Stimulated activated CD4-positive, alpha-beta T cell treated with anti-CD3 and anti-CD28 coated beads, Interleukin-2, amount 100 ng/mL, for 4 hours (primary cell): Measurements from ENCODE around the gene UBE4B.

ENCODE experiments used
- DNase-seq: peaks from one replicate; pipeline ENCODE4 v3.0.0-alpha.2; 2020; ENCODE audit warnings: low read depth

The UBE4B gene

DNA sequence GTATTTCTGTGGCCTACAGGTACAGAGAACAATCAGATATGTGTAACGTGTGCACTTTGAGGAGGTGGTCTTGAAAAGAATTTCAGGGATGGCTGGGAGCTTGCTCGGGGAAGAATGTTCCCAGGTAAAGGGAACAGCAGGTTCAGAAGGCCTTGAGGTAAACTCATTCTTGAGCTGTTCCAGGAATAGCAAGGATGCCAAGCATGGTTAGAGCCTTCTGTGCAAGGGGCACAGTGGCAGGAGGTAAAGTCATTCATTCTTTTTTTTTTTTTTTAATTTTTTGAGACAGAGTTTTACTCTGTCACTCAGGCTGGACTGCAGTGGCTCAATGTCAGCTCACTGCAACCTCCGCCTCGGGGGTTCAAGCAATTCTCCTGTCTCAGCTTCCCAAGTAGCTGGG, 10.0 kb downstream of the UBE4B start:
- DNase-seq, result no peak

DNA sequence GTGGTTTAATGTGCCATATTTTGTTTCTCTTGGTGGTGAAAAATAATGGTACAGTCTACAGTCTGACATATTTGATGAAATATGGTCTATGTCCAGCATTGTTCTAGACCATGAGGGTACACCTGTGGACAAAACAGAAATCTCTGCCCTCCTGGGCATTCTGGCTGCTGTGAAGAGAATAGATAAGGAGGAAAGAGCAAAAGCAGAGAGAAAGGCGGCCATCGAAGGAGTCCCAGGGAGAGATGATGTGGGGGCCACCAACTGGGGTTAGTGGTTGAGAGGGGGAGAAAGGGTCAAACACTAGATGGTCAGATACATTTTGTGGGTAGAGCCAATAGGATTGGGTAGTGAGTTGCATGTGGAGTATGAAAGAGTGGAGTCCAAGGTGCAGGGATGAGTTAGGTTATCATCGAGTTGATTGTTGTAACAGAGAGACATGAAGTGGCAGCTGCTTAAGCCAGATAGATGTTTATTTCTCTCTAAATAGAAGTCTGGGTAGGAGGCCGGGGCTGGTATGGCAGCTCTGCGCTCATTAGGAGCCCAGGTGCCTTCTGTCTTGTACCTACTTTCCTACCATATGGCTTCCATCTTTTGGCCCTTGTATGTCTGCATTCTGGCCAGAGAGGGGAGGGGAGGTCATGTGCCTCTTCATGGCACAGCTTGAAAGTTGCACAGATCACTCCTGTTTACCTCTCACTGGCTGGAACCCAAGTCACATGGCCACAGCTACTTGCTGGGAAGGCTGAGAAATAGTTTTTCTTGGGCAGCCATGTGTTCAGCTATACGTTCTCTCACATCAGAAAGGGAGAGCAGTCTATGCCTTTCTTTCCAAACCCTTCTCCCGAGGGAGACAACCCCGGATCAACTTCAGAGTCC, 13.0 kb downstream of the UBE4B start:
- DNase-seq, result no peak

DNA sequence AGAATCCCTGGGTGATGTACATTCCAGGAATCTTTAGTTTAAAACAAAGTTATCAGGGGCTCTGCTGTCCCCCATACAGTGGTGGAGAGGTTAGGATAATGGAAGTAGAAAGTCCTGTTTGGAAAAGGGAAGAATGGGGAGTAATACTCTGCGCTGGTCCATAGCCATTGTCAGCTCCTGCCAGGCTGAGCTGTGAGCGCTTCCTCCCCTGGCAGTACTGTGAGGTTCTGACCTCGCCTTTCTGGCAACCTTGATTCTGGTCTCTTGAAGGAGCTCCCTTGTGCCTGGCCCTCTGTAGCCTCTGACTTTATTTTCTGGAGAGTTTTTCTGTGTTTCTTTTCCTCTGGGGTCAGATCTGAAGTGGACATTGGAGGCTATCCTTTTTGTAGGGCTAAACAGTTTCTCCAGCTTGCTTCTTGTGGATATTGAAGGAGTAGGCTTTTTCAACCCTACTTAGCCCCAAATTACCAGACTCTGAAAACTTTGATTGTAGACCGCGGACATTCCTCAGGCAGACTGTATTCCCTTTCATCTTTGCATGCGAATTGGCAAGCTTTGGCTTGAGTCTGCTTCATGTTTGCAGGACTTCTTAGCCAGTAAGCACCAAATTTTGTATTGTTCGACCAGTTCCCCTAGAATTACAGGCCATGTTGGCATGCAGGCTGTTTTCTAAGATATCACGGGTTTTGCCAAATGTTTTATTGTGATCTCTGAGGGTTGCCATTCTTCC, 13.8 kb downstream of the UBE4B start:
- DNase-seq, result no peak

DNA sequence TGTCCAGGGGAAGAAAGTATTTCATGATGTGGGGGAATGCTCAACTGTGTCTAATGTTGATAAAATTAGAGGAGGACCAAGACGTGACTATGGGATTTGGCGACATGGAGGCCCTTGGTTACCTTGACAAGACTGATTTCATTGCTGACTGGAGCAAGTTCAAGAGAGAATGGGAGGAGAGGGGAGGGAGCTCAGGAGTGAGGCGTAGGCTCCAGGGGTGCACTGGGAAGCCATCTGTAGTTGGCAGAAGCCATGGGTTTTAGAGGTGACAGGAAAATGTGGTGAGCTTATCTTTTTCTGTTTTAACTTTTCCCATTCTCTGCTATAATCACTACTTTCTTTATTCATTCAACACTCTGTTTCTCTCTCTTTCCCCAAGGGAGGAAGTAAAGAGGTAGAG, 15.8 kb downstream of the UBE4B start:
- no peak for DNase-seq

DNA sequence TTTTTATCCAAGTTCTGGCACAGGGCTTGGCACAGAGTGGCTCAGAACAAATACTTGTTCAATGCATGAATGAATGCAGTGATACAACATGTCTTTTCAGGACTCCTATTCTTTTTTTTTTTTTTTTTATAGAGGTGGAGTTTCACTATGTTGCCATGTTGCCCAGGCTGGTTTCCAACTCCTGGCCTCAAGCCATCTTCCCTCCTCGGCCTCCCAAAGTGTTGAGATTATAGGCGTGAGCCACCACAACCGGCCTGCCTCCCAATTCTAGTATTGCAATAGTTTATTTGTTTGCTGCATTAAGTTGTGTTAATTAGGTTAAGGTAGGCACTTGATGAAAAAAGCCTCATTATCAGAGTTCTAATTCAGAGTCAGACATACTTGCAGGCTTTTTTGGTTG, 17.9 kb downstream of the UBE4B start:
- DNase-seq, result no peak

DNA sequence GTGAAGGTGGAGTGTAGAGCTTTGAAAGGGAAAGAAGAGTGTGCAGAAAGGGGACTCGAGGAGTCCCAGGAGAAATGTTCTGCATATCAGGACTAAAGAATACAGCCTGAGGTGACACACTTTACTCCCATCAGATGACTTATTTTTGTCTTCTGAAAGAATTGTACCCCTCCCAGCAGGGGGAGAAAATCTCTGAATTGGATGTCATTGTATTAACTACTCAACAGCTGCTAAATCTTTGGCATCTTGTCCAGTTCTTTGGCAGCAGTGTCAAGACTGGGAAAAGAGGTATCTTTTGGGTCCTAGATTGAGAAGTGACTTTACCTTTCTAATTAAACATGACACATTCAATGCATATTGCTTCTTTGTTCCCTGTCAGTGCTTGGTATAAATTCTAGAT, 18.9 kb downstream of the UBE4B start:
- DNase-seq, result no peak

DNA sequence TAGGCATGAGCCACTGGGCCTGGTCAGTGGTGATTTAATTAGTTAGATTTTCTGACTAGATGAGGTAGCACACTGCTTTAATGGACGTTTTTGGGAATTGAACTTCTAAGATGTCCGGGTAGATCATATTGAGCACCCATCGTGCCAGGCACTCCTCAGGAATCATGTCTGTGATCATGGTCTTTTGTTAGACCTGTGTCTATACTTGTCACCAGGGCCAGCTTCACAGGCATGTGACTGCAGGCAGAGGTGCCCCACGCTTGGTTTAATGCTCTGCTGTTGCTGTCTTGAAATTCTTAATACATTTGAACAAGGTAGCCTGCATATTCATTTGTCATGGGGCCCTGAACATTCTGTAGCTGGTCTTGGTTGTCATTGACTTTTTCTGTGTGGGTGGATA, 19.6 kb downstream of the UBE4B start:
- DNase-seq, result no peak

DNA sequence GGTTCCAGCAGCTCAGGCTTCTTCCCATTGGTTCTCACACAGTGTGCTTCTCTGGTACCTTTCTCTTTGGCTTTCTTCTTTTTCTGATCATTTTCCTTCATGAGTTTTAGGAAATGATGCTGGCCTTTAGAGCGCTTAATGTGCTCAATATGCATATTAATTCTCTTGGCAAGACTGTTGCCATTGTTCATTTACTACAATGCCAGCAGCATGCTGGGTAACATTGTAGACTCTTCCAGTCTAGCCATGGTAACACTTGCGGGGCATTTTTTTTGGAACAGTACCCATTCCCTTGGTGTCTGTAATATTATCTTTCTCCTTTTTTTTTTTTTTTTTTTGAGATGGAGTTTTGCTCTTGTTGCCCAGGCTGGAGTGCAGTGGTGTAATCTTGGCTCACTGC, 21.7 kb downstream of the UBE4B start:
- DNase-seq, result no peak

DNA sequence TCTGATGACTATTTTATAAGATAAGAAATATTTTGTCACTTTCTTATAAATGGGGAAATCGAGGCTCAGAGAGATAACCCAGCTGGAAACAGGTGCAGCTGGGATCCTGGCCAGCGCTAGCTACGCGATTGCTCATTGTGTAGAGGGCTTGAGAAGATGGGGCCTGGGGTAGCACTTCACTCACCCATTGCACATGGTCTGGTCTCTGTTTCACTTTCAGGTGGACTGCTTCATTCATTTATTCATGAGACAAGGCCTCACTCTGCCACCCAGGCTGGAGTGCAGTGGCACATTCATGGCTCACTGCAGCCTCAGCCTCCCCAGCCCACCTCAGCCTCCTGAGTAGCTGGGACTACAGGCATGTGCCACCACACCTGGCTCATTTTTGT, 23.8 kb downstream of the UBE4B start:
- DNase-seq, result no peak

DNA sequence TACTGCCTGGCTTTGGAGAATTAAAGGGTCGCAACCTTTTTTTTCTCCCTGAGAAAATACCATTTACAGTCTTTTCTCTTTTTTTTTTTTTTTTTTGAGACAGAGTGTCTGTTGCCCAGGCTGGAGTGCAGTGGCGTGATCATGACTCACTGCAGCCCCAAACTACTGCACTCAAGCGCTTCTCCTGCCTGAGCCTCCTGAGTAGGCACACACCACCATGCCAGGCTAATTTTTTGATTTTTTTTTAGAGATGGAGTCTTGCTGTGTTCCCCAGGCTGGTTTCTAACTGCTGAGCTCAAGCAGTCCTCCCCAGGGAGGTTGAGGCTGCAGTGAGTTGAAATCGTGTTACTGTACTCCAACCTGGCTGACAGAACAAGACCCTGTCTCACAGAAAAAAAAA, 24.6 kb downstream of the UBE4B start:
- no peak for DNase-seq

DNA sequence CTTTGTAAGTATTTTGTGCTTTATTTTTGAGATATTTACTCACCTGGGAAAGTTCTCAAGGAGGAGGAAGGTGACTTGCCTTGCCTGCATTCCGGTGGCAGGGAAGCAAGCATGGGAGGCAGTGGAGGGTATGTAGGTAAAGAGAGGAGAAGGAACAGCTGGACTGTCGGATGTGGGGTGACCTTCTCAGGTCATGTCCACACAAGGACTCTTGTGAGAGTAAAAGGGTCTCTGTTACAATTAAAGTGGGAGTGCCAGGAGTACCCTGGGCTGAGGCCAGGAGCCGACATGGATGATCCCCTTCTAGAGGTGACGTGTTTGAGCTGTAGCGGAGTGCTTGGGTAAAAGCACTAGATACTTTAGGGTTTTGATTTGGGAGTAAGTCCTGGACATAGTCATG, 25.0 kb downstream of the UBE4B start:
- DNase-seq, result no peak

DNA sequence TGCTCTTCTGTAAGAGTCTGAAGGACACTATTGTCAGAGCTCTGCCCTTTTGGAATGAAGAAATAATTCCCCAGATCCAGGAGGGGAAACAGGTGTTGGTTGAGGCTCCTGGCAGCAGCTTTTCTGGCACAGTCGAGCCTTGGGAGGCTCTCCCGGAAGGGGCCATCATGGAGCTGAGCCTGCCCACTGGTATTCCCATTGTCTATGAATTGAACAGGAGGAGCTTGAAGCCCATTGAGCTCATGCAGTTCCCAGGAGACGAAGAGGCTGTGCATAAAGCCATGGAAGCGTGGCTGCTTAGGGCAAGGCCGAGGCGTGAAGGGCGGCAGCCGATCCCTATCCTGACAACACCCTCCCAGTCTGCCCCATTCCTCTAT, 26.6 kb downstream of the UBE4B start:
- DNase-seq, result no peak

DNA sequence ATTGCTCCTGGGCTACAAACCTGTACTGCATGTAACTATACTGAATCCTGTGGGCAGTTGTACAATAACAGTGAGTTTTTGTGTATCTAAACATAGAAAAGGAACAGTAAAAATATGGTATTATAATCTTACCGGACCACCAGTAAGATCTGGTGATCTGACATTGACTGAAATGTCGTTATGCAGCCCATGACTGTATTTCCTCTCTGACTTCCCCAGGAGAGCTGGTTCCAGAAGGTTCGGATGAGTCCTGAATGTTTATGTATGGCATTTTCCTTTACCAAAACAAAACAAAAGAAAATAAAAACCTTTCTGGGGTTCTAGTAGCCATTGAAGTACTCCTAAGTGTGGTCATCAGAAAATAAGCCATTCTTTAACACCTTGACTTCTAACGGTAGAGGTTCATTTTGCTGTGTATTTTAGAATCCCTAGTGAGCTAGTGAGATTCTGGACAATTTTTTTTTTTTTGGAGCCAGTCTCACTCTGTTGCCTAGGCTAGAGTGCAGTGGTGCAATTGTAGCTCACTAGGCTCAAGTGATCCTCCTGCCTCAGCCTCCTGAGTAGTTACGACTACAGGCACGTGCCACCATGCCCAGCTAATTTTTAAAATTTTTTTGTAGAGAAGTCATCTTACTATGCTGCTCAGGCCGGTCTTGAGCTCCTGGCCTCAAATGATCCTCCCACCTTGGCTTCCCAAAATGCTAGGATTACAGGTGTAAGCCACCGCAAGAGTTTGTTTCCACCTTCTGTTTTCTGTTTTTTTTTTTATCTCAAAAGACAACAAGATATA, 27.7 kb downstream of the UBE4B start:
- DNase-seq, result no peak

DNA sequence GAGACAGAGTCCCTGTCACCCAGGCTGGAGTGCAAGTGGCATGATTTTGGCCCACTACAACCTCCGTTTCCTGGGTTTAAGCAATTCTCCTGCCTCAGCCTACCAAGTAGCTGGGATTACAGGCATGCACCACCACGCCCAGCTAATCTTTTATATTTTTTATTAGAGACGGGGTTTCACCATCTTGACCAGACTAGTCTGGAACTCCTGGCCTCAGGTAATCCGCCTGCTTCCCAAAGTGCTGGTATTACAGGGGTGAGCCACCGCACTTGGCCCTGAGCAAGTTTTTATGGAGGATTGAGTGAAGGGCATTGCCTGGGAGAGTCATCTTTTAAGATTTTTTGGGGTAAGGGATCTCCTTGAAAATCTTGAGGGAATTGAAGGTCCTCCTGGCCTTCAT, 28.5 kb downstream of the UBE4B start:
- no peak for DNase-seq

DNA sequence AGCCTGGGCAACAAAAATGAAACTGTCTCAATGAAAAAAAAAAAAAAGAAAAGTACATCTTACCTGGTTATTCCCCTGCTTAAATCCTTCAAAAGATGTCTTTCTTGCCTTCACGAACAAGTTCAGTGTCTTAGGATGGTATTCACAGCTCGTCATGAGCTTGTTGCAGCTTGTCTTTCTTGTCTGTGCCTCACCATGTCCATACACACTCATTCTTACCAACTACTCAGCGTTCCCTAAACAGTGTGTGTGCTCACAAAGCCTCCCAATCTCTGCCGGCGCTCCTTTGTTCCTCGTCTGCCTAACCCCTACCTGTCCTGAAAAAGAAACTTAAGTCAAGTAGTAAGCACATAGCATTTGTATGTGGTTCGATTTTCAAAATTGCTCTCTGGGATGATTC, 31.1 kb downstream of the UBE4B start:
- DNase-seq, result no peak

DNA sequence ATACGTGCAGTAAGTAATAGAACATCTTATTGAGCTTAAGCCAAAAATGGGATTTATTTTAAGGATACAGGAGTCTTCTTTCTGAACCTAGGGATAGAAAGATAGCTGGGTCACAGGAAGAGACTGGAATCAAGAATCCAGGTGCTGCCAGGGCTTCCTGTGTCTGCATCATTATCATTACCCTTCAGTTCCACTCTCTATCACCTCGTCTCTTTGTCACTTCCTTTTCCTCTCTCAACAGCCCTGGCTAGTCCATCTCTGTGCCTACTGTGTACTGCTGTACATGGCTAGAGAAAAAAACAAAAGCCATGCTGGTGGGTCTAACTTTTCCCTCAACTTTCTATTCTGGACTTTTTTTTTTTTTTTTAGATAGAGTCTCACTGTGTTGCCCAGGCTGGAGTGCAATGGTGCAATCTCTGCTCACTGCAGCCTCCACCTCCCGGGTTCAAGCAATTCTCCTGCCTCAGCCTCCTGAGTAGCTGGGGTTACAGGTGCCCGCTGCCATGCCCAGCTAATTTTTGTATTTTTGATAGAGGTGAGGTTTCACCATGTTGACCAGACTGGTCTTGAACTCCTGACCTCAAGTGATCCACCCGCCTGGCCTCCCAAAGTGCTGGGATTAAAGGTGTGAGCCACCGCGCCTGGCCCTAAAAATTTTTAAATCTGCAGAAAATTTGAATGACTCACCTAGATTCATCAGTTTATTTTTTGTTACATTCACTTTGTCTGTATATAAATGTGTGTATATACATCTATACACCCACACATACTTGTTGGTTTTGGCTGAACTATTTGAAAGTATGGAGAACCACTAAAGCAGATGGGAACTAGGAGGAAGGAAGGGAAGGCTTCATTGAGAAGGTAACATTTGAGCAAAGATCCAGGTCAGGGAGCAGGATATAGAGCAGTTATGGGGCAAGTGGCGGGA, 31.9 kb downstream of the UBE4B start:
- no peak for DNase-seq

DNA sequence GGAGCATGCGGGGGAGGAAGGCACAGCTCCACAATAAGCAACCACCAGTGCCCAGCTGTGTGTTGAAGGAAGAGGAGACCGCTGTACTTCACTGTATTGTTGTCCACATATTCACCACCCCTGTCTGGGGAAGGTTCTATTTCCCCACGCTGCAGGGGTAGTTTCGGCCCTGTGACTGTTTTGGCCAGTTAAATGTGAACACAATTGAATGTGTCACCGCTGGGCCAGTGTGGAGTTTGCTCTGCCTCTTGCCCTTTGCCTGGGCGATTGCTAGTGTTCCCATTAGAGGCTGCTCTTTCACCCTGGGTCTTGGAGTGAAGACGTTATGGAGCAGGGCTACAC, 32.6 kb downstream of the UBE4B start:
- no peak for DNase-seq

DNA sequence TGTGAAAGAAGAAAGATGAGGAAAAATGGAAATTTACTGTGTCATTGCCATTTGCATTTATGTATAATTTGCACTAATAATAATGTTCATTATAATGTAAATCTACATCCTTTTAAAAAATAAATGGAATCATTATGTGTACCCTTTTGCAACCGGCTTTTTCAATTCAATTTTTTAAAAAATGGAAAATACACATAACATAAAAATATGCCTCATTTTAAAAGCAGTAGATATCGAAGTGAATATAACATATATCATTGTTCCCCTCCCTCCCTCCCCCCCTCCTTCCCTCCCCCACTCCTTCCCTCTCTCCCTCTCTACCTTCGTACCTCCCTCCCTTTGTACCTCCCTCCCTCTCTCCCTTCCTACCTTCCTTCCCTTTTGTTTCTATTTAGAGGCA, 33.0 kb downstream of the UBE4B start:
- DNase-seq, result no peak

DNA sequence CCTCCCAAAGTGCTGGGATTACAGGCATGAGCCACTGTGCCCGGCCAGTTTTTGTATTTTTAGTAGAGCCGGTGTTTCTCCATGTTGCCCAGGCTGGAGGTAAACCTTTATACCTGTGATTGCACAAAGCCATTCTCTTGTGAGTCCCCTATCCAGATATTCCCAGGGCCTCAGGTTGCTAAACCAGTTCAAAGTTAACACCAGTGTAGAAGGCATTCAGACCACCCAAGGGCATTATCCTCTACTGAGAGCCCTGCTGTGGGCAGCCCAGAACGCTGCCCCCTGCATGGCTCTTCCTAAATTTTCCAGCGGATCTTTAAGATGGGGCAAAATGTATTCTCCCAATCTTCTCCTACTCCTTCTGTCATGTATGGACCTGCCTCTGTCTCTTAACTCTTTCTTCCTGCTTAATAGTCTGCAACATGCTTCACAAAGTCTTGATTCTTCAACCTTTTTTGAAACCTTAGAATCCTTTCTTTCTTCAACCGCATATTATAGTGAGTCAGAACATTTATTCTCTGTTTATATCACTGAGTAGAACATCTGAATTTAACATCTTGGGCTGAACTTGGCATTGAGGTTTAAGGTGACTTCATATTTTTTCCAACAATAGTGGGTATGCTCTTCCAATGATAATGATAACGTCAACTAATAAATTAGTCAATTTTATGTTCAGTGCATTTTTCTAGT, 36.0 kb downstream of the UBE4B start:
- no peak for DNase-seq

DNA sequence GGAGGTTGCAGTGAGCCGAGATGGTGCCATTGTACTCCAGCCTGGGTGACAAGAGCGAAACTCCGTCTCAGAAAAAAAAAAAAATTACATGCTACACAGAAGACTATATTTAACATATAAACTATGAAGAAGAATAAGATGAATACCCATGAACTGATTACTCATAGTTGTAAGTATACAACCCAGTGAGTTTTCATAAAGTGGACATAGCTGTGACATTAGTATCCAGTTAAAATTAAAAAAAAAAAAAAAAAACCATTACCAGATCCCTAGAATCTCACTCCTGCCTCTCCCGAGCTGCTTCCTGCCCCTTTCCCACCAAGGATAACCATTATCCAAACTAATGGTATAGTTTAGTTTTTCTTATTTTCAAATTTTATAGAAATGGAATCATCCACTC, 37.4 kb downstream of the UBE4B start:
- DNase-seq, result no peak

DNA sequence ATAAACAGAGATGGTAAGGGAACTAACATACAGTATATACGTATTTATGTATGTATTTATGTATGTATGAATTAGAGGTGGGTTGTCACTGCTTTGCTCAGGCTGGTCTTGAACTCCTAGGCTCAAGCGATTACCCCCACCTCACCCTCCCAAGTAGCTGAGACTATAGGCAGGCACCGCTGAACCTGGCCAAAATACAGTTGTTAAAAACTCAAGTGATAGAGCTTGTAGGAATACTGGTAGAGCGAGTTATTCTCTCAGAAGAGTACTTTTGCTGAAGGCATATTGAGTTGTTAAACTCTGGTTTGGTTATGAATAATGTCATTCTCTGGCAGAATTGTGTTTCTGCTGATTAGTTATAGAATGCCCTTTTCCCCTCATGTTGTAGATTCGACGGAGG, 38.9 kb downstream of the UBE4B start:
- no peak for DNase-seq
